Coronary artery (tissue), 2 donors: Measurements from ENCODE around the gene AMPH.

Source experiments
- DNase-seq: peaks from one replicate; pipeline ENCODE4 v3.0.0-alpha.2; 2017; ENCODE audit warnings: low spot score
- H3K27ac ChIP-seq, 2 donors: fragments of 200-600 bp; sonication (generic); one replicate each; pipeline ENCODE4 v1.5.1; 2016 to 2019
- H3K4me3 ChIP-seq: fragments of 200-600 bp; sonication (generic); 2 replicates; pipeline ENCODE4 v1.5.1; 2016; ENCODE audit warnings: mild to moderate bottlenecking, moderate library complexity
- TF ChIP-seq, protein P1 (sequence below): fragments of 200-600 bp; sonication (generic); IDR thresholded peaks from one replicate; pipeline ENCODE4 v1.5.1; 2019; ENCODE audit warnings: antibody characterized with exemption

The AMPH gene

DNA sequence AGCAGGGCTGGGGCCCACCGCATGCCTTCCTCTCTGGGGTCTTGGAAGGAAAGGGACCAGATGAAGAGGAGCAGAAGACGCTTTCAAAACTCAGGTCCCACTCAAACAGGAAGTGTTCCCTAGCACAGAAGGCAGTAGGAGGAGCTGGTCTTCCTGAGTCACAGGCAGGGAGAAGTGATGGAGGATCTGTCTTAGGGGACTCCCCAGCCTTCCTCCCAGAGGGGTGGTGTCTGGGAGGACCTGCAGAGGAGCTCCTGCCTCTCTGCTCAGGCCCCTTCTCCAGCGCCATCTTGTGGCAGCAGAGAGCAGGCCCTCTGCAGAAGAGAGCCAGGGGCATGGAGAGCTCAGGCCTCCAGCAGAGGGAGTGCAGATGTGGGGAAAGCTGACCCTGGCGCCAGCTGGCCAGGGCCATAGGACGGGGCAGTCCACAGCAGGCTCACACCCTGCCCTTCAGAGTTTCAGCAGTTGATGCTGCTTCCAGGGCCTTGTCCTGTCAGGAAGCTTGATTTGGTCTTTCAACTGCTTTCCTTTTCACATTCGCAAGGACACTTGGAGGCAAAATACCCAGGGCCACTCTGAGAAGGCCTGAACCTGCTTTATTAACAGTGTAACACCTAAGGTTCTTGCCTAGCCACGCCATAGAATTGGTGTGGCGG is 295.6 kb downstream of the AMPH start:
- TF ChIP-seq, protein P1, sequence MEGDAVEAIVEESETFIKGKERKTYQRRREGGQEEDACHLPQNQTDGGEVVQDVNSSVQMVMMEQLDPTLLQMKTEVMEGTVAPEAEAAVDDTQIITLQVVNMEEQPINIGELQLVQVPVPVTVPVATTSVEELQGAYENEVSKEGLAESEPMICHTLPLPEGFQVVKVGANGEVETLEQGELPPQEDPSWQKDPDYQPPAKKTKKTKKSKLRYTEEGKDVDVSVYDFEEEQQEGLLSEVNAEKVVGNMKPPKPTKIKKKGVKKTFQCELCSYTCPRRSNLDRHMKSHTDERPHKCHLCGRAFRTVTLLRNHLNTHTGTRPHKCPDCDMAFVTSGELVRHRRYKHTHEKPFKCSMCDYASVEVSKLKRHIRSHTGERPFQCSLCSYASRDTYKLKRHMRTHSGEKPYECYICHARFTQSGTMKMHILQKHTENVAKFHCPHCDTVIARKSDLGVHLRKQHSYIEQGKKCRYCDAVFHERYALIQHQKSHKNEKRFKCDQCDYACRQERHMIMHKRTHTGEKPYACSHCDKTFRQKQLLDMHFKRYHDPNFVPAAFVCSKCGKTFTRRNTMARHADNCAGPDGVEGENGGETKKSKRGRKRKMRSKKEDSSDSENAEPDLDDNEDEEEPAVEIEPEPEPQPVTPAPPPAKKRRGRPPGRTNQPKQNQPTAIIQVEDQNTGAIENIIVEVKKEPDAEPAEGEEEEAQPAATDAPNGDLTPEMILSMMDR, result peak; percentile 35
- Histone ChIP-seq H3K27ac (peak overlapping the region in 1 of 2 donors; percentile 46), H3K4me3 (no peak overlapping the region)
- no peak for DNase-seq

DNA sequence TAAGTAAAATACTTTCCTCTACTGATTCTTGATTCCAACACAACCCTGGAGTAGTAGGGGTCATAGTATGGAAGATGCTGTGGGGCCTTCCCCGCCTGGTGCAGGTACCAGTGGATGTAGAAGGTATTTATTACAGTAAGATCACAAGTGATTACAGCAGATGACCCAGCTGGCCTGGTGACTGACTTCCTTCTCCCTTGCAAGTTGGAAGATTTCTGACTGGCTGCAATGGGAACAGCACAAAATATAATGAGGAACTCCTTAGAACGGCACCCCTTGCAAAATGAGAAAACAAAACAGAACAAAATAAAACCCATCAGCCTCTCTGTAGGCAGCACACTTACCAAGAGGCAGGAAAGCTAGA is 296.1 kb downstream of the AMPH start:
- no peak for DNase-seq
- TF ChIP-seq, protein P1, result no peak
- no peak overlapping the region for H3K4me3 ChIP-seq
- H3K27ac ChIP-seq, result peak overlapping the region in 1 of 2 donors; percentile 46

GRCh38 chr7:38334163-38334562 is 297.0 kb downstream of the AMPH start:
- DNase-seq, result no peak
- no peak overlapping the region for H3K27ac ChIP-seq
- TF ChIP-seq, protein P1, result no peak
- H3K4me3 ChIP-seq, result no peak overlapping the region
